Measurements from ENCODE around the gene ZHX3.

ZHX3 gene

DNA sequence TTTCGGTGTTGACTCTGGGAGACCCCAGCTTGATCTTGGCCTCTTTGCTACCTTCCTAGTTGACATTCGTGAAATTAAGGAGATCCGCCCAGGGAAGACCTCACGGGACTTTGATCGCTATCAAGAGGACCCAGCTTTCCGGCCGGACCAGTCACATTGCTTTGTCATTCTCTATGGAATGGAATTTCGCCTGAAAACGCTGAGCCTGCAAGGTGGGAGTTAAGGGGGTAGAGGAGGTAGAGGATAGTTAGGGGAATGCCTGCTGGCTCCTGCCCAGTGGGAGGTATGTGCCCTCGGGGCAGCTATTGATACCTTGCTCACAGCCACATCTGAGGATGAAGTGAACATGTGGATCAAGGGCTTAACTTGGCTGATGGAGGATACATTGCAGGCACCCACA, 158.0 kb downstream of the ZHX3 start:
- Histone ChIP-seq H3K4me2 (ENCODE audit: low read length) (no peak overlapping the region), H3K27ac (ENCODE audit: low read depth, low read length) (no peak overlapping the region), H3K9me3 (ENCODE audit: control insufficient read depth, insufficient read depth, low read length) (no peaks in the 10 kb centered on the region), H3K4me1 (ENCODE audit: control insufficient read depth, low read length) (peaks cover 30% of the 10 kb centered on the region), H3K4me3 (ENCODE audit: low read length) (no peak overlapping the region), H3K9me2 (replicated peaks; ENCODE audit: control insufficient read depth, low read length) (no peaks in the 10 kb centered on the region), H3F3A (ENCODE audit: control insufficient read depth, insufficient read depth) (no peaks in the 10 kb centered on the region), H4K20me1 (ENCODE audit: control insufficient read depth, insufficient read depth, low read depth, low read length) (peaks cover 3% of the 10 kb centered on the region; the same call in 1 of the 2 replicates), H3K36me3 (ENCODE audit: control insufficient read depth, low read length) (peaks cover 41% of the 10 kb centered on the region), H3K79me2 (ENCODE audit: control insufficient read depth, low read length) (peaks cover 49% of the 10 kb centered on the region), H3K27me3 (ENCODE audit: control insufficient read depth, low read length) (no peaks in the 10 kb centered on the region)
- TF ChIP-seq CTCF (IDR thresholded peaks at IDR 0.05; ENCODE audit: low read depth, low read length, poor library complexity, severe bottlenecking), result no peak
- no peak for TF ChIP-seq EZH2phosphoT487 (IDR thresholded peaks at IDR 0.05; ENCODE audit: borderline replicate concordance, low read length)

GRCh38 chr20:41158082-41158625, 159.4 kb downstream of the ZHX3 start:
- H3K36me3 ChIP-seq (ENCODE audit: control insufficient read depth, low read length), result peaks cover 27% of the 10 kb centered on the region
- no peaks in the 10 kb centered on the region for H3F3A ChIP-seq (ENCODE audit: control insufficient read depth, insufficient read depth)
- peaks cover 39% of the 10 kb centered on the region for H3K4me1 ChIP-seq (ENCODE audit: control insufficient read depth, low read length)
- no peak overlapping the region for H3K4me3 ChIP-seq (ENCODE audit: low read length)
- H3K9me2 ChIP-seq (replicated peaks; ENCODE audit: control insufficient read depth, low read length), result no peaks in the 10 kb centered on the region
- peaks cover 5% of the 10 kb centered on the region; the same call in 1 of the 2 replicates for H4K20me1 ChIP-seq (ENCODE audit: control insufficient read depth, insufficient read depth, low read depth, low read length)
- no peaks in the 10 kb centered on the region for H3K27me3 ChIP-seq (ENCODE audit: control insufficient read depth, low read length)
- no peak overlapping the region for H3K27ac ChIP-seq (ENCODE audit: low read depth, low read length)
- TF ChIP-seq CTCF (IDR thresholded peaks at IDR 0.05; ENCODE audit: low read depth, low read length, poor library complexity, severe bottlenecking) (no peak), EZH2phosphoT487 (IDR thresholded peaks at IDR 0.05; ENCODE audit: borderline replicate concordance, low read length) (no peak)
- H3K79me2 ChIP-seq (ENCODE audit: control insufficient read depth, low read length), result peaks cover 63% of the 10 kb centered on the region
- H3K4me2 ChIP-seq (ENCODE audit: low read length), result peak overlapping the region; percentile 50; the same call in 1 of the 2 replicates
- no peaks in the 10 kb centered on the region for H3K9me3 ChIP-seq (ENCODE audit: control insufficient read depth, insufficient read depth, low read length)

- peaks cover 9% of the 10 kb centered on the region; the same call in 1 of the 2 replicates for H4K20me1 ChIP-seq (ENCODE audit: control insufficient read depth, insufficient read depth, low read depth, low read length)
- no peaks in the 10 kb centered on the region for H3K9me3 ChIP-seq (ENCODE audit: control insufficient read depth, insufficient read depth, low read length)
- no peaks in the 10 kb centered on the region for H3K27me3 ChIP-seq (ENCODE audit: control insufficient read depth, low read length)
- no peak overlapping the region for H3K4me3 ChIP-seq (ENCODE audit: low read length)
- peaks cover 45% of the 10 kb centered on the region for H3K4me1 ChIP-seq (ENCODE audit: control insufficient read depth, low read length)
- TF ChIP-seq CTCF (IDR thresholded peaks at IDR 0.05; ENCODE audit: low read depth, low read length, poor library complexity, severe bottlenecking) (no peak), EZH2phosphoT487 (IDR thresholded peaks at IDR 0.05; ENCODE audit: borderline replicate concordance, low read length) (no peak)
- peaks cover 11% of the 10 kb centered on the region for H3K36me3 ChIP-seq (ENCODE audit: control insufficient read depth, low read length)
- H3K9me2 ChIP-seq (replicated peaks; ENCODE audit: control insufficient read depth, low read length), result no peaks in the 10 kb centered on the region
- H3K27ac ChIP-seq (ENCODE audit: low read depth, low read length), result no peak overlapping the region
- H3K79me2 ChIP-seq (ENCODE audit: control insufficient read depth, low read length), result peaks cover 92% of the 10 kb centered on the region
- no peak overlapping the region for H3K4me2 ChIP-seq (ENCODE audit: low read length)
- no peaks in the 10 kb centered on the region for H3F3A ChIP-seq (ENCODE audit: control insufficient read depth, insufficient read depth)
These were observed 162.3 kb downstream of the ZHX3 start for GRCh38 chr20:41155261-41155660.

Data from DOHH2 (cell line).